Measurements from ENCODE around the gene PPARG. TPM values are rescaled to one million over a fixed set of nuclear protein-coding genes. Genes with fewer than 3 reads are reported as not detected.

Gene PPARG
- total and polyA plus RNA-seq, 2 of the 13 experiments (the other 11 are each of a cell fraction or from before 2014, with no cell fraction given) = 13.9 to 58.3 TPM

- TF ChIP-seq SNAPC2 (CRISPR knock-in tag; IDR thresholded peaks at IDR 0.05) = no peak
- no peak for TF ChIP-seq THAP9 (CRISPR knock-in tag; IDR thresholded peaks at IDR 0.05; ENCODE audit: borderline replicate concordance)
- TF ChIP-seq PAXIP1 (CRISPR knock-in tag; conservative IDR thresholded peaks at IDR 0.05) = no peak
- no peak for TF ChIP-seq TEF (CRISPR knock-in tag; IDR thresholded peaks at IDR 0.05)
- no peak for TF ChIP-seq RCOR2 (CRISPR knock-in tag; IDR thresholded peaks at IDR 0.05)
- no peak for TF ChIP-seq FOXK2 (IDR thresholded peaks at IDR 0.05)
- no peak for TF ChIP-seq HMG20A (CRISPR knock-in tag; IDR thresholded peaks at IDR 0.05; ENCODE audit: borderline replicate concordance)
- TF ChIP-seq IRF1 (CRISPR knock-in tag; IDR thresholded peaks at IDR 0.05; ENCODE audit: low read depth) = no peak
- TF ChIP-seq HIC2 (CRISPR knock-in tag; IDR thresholded peaks at IDR 0.05; ENCODE audit: low read depth) = no peak
- TF ChIP-seq ZNF883 (CRISPR knock-in tag; IDR thresholded peaks at IDR 0.05; ENCODE audit: not compliant biosample characterization) = no peak
- 0 out of 2 replicates have a peak, but pooled peaks have one; percentile 3 for TF ChIP-seq ZNF564 (CRISPR knock-in tag; IDR thresholded peaks at IDR 0.05)
- TF ChIP-seq DMTF1 (CRISPR knock-in tag; IDR thresholded peaks at IDR 0.05) = no peak
- 0 out of 2 replicates have a peak, but pooled peaks have one; percentile 53 for TF ChIP-seq HES4 (CRISPR knock-in tag; IDR thresholded peaks at IDR 0.05; ENCODE audit: borderline replicate concordance)
These were observed at the start of gene PPARG (continued) for GRCh38 chr3:12288182-12289129.

All from HepG2 (cell line).